HEK293 (cell line): ENCODE data around the gene TWF2.

Source experiments
- CTCF ChIA-PET: fragments of 350-600 bp; formaldehyde crosslinking; extraction: SDS; loops from one replicate; lab custom pipeline; 2021; ENCODE audit warnings: antibody characterized with exemption; lab: Yijun Ruan, JAX
- POLR2A ChIA-PET: fragments of 300-600 bp; formaldehyde crosslinking; extraction: SDS; loops from one replicate; lab custom pipeline; 2020; ENCODE audit warnings: antibody characterized with exemption, inconsistent platforms; lab: Yijun Ruan, JAX
- H3K27ac ChIP-seq: fragments of 200-500 bp; sonication (Bioruptor generic); 2 replicates; pipeline ENCODE4 v1.5.1; 2014; ENCODE audit warnings: low read depth, low read length, control low read depth, inconsistent platforms; ENCODE audit errors: extremely low read depth
- H3K36me3 ChIP-seq, 2 experiments: fragments of 200-500 bp in 1 of 2; sonication (Bioruptor generic) in 1 of 2; 1 replicate in 1 of 2; 2 replicates in 1 of 2; pipeline ENCODE4 v1.5.1; 2014 to 2017; ENCODE audit warnings: inconsistent platforms in 2 of 2, low read length in 2 of 2; ENCODE audit not compliant: control insufficient read depth in 2 of 2, insufficient read depth in 1 of 2
- H3K4me1 ChIP-seq: fragments of 200-500 bp; sonication (Bioruptor generic); 2 replicates; pipeline ENCODE4 v1.5.1; 2014; ENCODE audit warnings: mild to moderate bottlenecking, low read length, inconsistent platforms; ENCODE audit not compliant: control insufficient read depth, insufficient read depth
- H3K4me3 ChIP-seq: 2 replicates; pipeline ENCODE4 v1.5.1; 2011; ENCODE audit warnings: low read depth, mild to moderate bottlenecking, control low read depth, low read length, moderate library complexity
- H3K9me3 ChIP-seq: fragments of 200-500 bp; sonication (Bioruptor generic); 2 replicates; pipeline ENCODE4 v1.5.1; 2014; ENCODE audit warnings: low read depth, low read length, inconsistent platforms; ENCODE audit not compliant: control insufficient read depth, insufficient read depth
- MYNN ChIP-seq: fragments of 450-650 bp; formaldehyde crosslinking; IDR thresholded peaks from 2 replicates; pipeline ENCODE4 v1.5.1; 2016; ENCODE audit warnings: missing biosample characterization, missing genetic modification characterization, borderline replicate concordance
- OSR2 ChIP-seq: fragments of 450-650 bp; formaldehyde crosslinking; IDR thresholded peaks from 2 replicates; pipeline ENCODE4 v1.5.1; 2016; ENCODE audit warnings: missing biosample characterization, missing genetic modification characterization
- SETDB1 ChIP-seq: IDR thresholded peaks from one replicate; pipeline ENCODE4 v1.6.1; 2017; ENCODE audit warnings: mild to moderate bottlenecking, low read length, moderate library complexity, mixed read lengths; ENCODE audit not compliant: insufficient read length
- SP3 ChIP-seq: fragments of 450-650 bp; formaldehyde crosslinking; IDR thresholded peaks from 2 replicates; pipeline ENCODE4 v1.5.1; 2016; ENCODE audit warnings: missing biosample characterization, missing genetic modification characterization
- ZBTB7A ChIP-seq: fragments of 450-650 bp; formaldehyde crosslinking; IDR thresholded peaks from 2 replicates; pipeline ENCODE4 v1.5.1; 2016; ENCODE audit warnings: low read depth, missing biosample characterization, missing genetic modification characterization
- ZNF223 ChIP-seq: fragments of 450-650 bp; formaldehyde crosslinking; IDR thresholded peaks from 2 replicates; pipeline ENCODE4 v1.5.1; 2016; ENCODE audit warnings: missing biosample characterization, missing genetic modification characterization
- ZNF24 ChIP-seq: fragments of 450-650 bp; formaldehyde crosslinking; IDR thresholded peaks from 2 replicates; pipeline ENCODE4 v1.5.1; 2016; ENCODE audit warnings: missing biosample characterization, missing genetic modification characterization
- ZNF292 ChIP-seq: fragments of 450-650 bp; formaldehyde crosslinking; IDR thresholded peaks from 2 replicates; pipeline ENCODE4 v1.5.1; 2016; ENCODE audit warnings: low read depth, missing biosample characterization, missing genetic modification characterization, borderline replicate concordance
- ZNF311 ChIP-seq: fragments of 450-650 bp; formaldehyde crosslinking; IDR thresholded peaks from 2 replicates; pipeline ENCODE4 v1.5.1; 2017; ENCODE audit warnings: missing biosample characterization, missing genetic modification characterization, borderline replicate concordance
- ZNF561 ChIP-seq: fragments of 450-650 bp; IDR thresholded peaks from 2 replicates; pipeline ENCODE4 v1.5.1; 2018; ENCODE audit warnings: missing biosample characterization, missing genetic modification characterization, borderline replicate concordance
- ZNF585B ChIP-seq: fragments of 450-650 bp; formaldehyde crosslinking; IDR thresholded peaks from 2 replicates; pipeline ENCODE4 v1.5.1; 2016; ENCODE audit warnings: missing biosample characterization, missing genetic modification characterization
- ZNF621 ChIP-seq: fragments of 450-650 bp; formaldehyde crosslinking; IDR thresholded peaks from 2 replicates; pipeline ENCODE4 v1.5.1; 2017; ENCODE audit warnings: missing biosample characterization, missing genetic modification characterization
- ZNF623 ChIP-seq: fragments of 450-650 bp; formaldehyde crosslinking; IDR thresholded peaks from 2 replicates; pipeline ENCODE4 v1.5.1; 2016; ENCODE audit warnings: missing biosample characterization, missing genetic modification characterization
- ZNF670 ChIP-seq: fragments of 450-650 bp; formaldehyde crosslinking; IDR thresholded peaks from 2 replicates; pipeline ENCODE4 v1.5.1; 2016; ENCODE audit warnings: missing biosample characterization, missing genetic modification characterization, low read depth
- ZNF768 ChIP-seq: fragments of 450-650 bp; formaldehyde crosslinking; IDR thresholded peaks from 2 replicates; pipeline ENCODE4 v1.5.1; 2018; ENCODE audit warnings: missing biosample characterization, mild to moderate bottlenecking, missing genetic modification characterization
- ZSCAN16 ChIP-seq: fragments of 450-650 bp; formaldehyde crosslinking; IDR thresholded peaks from 2 replicates; pipeline ENCODE4 v1.5.1; 2016; ENCODE audit warnings: missing biosample characterization, missing genetic modification characterization
- TF ChIP-seq, protein P1 (sequence below): IDR thresholded peaks from 2 replicates; pipeline ENCODE4 v1.6.1; 2011; ENCODE audit warnings: mild to moderate bottlenecking, low read depth, low read length, borderline replicate concordance
- TF ChIP-seq, protein P2 (sequence below): fragments of 450-650 bp; formaldehyde crosslinking; IDR thresholded peaks from 2 replicates; pipeline ENCODE4 v1.5.1; 2016; ENCODE audit warnings: missing biosample characterization, missing genetic modification characterization
- TF ChIP-seq, protein P3 (sequence below): fragments of 450-650 bp; formaldehyde crosslinking; IDR thresholded peaks from 2 replicates; pipeline ENCODE4 v1.5.1; 2017; ENCODE audit warnings: missing biosample characterization, missing genetic modification characterization

TWF2 gene

DNA sequence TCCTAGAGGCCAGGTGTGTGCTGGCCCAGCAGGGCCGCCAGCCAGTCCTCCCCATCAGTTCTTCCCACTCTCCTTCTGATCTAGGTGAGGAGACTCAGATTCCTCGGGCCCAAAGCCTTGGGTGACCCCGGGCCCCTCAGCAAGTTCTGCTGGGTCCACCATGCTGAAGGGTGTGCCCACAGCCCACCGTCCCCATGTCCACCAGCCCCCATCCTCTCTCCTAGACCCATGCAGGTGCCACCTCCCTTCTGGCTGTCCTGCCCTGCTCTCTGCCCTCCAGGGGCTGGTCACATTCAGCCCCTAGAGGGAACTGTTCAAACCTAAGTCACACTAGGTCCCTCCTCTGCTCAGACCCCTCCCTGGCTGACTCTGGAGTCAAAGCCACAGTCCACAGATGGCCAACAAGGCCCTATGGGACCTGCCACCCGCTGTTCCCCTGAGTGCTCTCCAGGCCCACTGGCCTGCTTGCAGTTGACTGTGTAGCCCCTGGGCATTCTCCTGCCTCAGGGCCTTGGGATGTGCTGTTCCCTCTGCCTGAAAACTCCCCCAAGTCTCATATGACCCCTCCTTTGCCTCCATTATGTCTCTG is 12.6 kb downstream of the TWF2 start:
- POLR2A ChIA-PET = no interaction called here
- H3K4me1 ChIP-seq = no peaks in the 10 kb centered on the region
- H3K4me3 ChIP-seq = no peak overlapping the region
- peaks cover 0 to 27% of the 10 kb centered on the region in 2 experiments; a peak in 1 of 3 replicates for H3K36me3 ChIP-seq
- TF ChIP-seq SP3 (tag by site-specific recombination) = no peak
- no peak for TF ChIP-seq SETDB1
- TF ChIP-seq ZNF623 = peak; percentile 91
- no peaks in the 10 kb centered on the region for H3K9me3 ChIP-seq
- no peak overlapping the region for H3K27ac ChIP-seq
- CTCF ChIA-PET = interaction anchor here (0.5 to 8.1 kb wide), 4 partner anchors 104 to 465 kb away, joined by 3 to 95 read pairs (median 4); no protein-coding TSS in a partner anchor

DNA sequence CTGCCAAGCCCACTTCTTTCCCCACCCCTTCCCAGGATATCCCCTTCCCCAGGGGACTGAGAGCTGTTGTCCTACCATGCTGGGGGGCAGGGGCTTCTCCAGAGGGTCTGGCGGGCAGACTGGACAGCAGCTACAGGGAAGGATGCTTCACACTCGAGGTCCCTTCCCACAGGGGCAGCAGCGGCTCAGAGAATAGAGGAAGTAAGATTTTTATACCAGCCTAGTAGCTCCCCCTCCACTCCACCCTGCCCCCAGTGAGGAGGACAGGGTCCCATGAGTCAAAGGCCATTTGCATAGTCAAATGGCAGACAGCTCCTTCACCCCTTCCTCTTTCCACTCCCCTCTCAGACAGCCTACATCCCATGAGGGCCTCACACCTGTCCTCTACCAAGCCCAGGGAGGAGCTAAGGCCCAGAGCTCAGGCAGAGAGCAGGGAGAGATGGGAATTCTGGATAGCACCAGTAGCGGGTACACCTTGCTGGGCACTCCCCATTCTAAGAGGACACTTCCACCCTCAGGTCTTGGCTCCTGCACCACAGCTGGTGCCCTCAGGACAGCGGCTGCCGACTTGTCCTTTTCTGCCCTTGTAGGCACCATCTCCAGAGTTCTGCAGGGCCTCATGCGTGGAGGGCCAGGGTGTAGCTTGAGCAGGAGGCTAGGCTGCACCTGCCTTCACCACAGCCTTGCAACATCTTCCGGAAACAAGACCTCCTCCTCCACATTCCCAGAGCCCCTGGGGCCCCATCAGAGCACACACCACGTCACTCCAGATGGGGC is 13.3 kb downstream of the TWF2 start, which contains the start of gene TLR9:
TLR9 (minus strand) TSS at position 194 of the 777 bp plus-strand sequence; CDS start at position 78, 116 bp downstream.
- no peaks in the 10 kb centered on the region for H3K9me3 ChIP-seq
- H3K36me3 ChIP-seq = peaks cover 0 to 21% of the 10 kb centered on the region in 2 experiments; a peak in 1 of 3 replicates
- no peak within 1 kb of the TSS for H3K4me3 ChIP-seq
- no peak for TF ChIP-seq ZNF223 (tag by site-specific recombination)
- TF ChIP-seq MYNN = no peak
- TF ChIP-seq, protein P1, sequence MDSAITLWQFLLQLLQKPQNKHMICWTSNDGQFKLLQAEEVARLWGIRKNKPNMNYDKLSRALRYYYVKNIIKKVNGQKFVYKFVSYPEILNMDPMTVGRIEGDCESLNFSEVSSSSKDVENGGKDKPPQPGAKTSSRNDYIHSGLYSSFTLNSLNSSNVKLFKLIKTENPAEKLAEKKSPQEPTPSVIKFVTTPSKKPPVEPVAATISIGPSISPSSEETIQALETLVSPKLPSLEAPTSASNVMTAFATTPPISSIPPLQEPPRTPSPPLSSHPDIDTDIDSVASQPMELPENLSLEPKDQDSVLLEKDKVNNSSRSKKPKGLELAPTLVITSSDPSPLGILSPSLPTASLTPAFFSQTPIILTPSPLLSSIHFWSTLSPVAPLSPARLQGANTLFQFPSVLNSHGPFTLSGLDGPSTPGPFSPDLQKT = no peak
- no peak for TF ChIP-seq ZNF768 (tag by site-specific recombination)
- no peak for TF ChIP-seq ZSCAN16
- TF ChIP-seq OSR2 (tag by site-specific recombination) = no peak
- no peak for TF ChIP-seq ZBTB7A (tag by site-specific recombination)
- no peak for TF ChIP-seq ZNF561 (tag by site-specific recombination)
- TF ChIP-seq ZNF585B (tag by site-specific recombination) = no peak
- TF ChIP-seq ZNF292 (tag by site-specific recombination) = no peak
- TF ChIP-seq, protein P2, sequence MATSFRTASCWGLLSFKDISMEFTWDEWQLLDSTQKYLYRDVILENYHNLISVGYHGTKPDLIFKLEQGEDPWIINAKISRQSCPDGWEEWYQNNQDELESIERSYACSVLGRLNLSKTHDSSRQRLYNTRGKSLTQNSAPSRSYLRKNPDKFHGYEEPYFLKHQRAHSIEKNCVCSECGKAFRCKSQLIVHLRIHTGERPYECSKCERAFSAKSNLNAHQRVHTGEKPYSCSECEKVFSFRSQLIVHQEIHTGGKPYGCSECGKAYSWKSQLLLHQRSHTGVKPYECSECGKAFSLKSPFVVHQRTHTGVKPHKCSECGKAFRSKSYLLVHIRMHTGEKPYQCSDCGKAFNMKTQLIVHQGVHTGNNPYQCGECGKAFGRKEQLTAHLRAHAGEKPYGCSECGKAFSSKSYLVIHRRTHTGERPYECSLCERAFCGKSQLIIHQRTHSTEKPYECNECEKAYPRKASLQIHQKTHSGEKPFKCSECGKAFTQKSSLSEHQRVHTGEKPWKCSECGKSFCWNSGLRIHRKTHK (tag by site-specific recombination) = no peak
- TF ChIP-seq ZNF621 = no peak
- TF ChIP-seq, protein P3, sequence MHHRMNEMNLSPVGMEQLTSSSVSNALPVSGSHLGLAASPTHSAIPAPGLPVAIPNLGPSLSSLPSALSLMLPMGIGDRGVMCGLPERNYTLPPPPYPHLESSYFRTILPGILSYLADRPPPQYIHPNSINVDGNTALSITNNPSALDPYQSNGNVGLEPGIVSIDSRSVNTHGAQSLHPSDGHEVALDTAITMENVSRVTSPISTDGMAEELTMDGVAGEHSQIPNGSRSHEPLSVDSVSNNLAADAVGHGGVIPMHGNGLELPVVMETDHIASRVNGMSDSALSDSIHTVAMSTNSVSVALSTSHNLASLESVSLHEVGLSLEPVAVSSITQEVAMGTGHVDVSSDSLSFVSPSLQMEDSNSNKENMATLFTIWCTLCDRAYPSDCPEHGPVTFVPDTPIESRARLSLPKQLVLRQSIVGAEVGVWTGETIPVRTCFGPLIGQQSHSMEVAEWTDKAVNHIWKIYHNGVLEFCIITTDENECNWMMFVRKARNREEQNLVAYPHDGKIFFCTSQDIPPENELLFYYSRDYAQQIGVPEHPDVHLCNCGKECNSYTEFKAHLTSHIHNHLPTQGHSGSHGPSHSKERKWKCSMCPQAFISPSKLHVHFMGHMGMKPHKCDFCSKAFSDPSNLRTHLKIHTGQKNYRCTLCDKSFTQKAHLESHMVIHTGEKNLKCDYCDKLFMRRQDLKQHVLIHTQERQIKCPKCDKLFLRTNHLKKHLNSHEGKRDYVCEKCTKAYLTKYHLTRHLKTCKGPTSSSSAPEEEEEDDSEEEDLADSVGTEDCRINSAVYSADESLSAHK = no peak
- TF ChIP-seq ZNF24 = no peak
- no peak for TF ChIP-seq ZNF670 (tag by site-specific recombination)
- TF ChIP-seq ZNF311 = no peak
- TF ChIP-seq, all 188 proteins: peak for 0
- H3K27ac ChIP-seq = no peak within 1 kb of the TSS
- ChIA-PET CTCF (interaction anchor here (2.1 to 8.1 kb wide), 2 partner anchors 114 to 187 kb away, joined by 5 to 95 read pairs; no protein-coding TSS in a partner anchor), POLR2A (no interaction called here)
- H3K4me1 ChIP-seq = no peaks in the 10 kb centered on the region
